ENCODE results near the gene COL7A1. TPM values are rescaled to one million over a fixed set of nuclear protein-coding genes. Genes with fewer than 3 reads are reported as not detected.

COL7A1 gene
- total RNA-seq, 1 donor from 2014 or later, result 28.7 TPM

- H3K9me3 ChIP-seq (ENCODE audit: insufficient read depth, low read depth, low read length), result no peaks in the 10 kb centered on the region
- Mint-ChIP-seq H3K4me3 (ENCODE audit: unreplicated experiment) (peak overlapping the region; percentile 30), H3K27me3 (ENCODE audit: low read depth, unreplicated experiment) (no peaks in the 10 kb centered on the region), H3K27ac (ENCODE audit: unreplicated experiment) (peak overlapping the region; percentile 89), H3K9me3 (ENCODE audit: unreplicated experiment) (peaks cover 2% of the 10 kb centered on the region), H3K4me1 (ENCODE audit: low read depth, unreplicated experiment) (peaks cover 48% of the 10 kb centered on the region), H3K36me3 (ENCODE audit: low read depth, unreplicated experiment) (peaks cover 20% of the 10 kb centered on the region)
- H3K36me3 ChIP-seq (ENCODE audit: insufficient read depth, low read length), result peaks cover 22% of the 10 kb centered on the region
- DNase-seq (ENCODE audit: low read depth), result no peak
- H3K27me3 ChIP-seq (ENCODE audit: insufficient read depth, low read length), result no peaks in the 10 kb centered on the region
- H3K4me2 ChIP-seq (ENCODE audit: low read length), result no peak overlapping the region
- H3K4me1 ChIP-seq (ENCODE audit: insufficient read depth, low read length), result peaks cover 75% of the 10 kb centered on the region
- no peak for TF ChIP-seq EZH2 (IDR thresholded peaks at IDR 0.05; ENCODE audit: insufficient read depth, low read length)
- no peak for TF ChIP-seq CTCF (IDR thresholded peaks at IDR 0.05; ENCODE audit: insufficient read depth, low read depth, low read length)
- H3K4me3 ChIP-seq (ENCODE audit: insufficient read depth, low read depth, low read length), result no peak overlapping the region
- peak overlapping the region; percentile 86 for H3K9ac ChIP-seq (ENCODE audit: low read length)
- H2AFZ ChIP-seq (ENCODE audit: low read depth, low read length), result no peak overlapping the region
- FAIRE-seq, result no peak
- H3K79me2 ChIP-seq (ENCODE audit: insufficient read depth, low read length), result peaks cover 38% of the 10 kb centered on the region
- peaks cover 14% of the 10 kb centered on the region for H4K20me1 ChIP-seq (ENCODE audit: insufficient read depth, low read length)
- H3K27ac ChIP-seq (ENCODE audit: low read depth, low read length), result peak overlapping the region; percentile 92
Observed at GRCh38 chr3:48596676-48597407, 1.7 kb upstream of the COL7A1 start.

GRCh38 chr3:48596157-48596556 lies 1.0 kb upstream of the COL7A1 start:
- no peaks in the 10 kb centered on the region for H3K27me3 ChIP-seq (ENCODE audit: insufficient read depth, low read length)
- Mint-ChIP-seq H3K4me1 (ENCODE audit: low read depth, unreplicated experiment) (peaks cover 48% of the 10 kb centered on the region), H3K9me3 (ENCODE audit: unreplicated experiment) (peaks cover 2% of the 10 kb centered on the region), H3K27ac (ENCODE audit: unreplicated experiment) (peak overlapping the region; percentile 89), H3K27me3 (ENCODE audit: low read depth, unreplicated experiment) (no peaks in the 10 kb centered on the region), H3K36me3 (ENCODE audit: low read depth, unreplicated experiment) (peaks cover 22% of the 10 kb centered on the region), H3K4me3 (ENCODE audit: unreplicated experiment) (peak overlapping the region; percentile 9)
- DNase-seq (ENCODE audit: low read depth) (no peak), FAIRE-seq (no peak)
- H3K36me3 ChIP-seq (ENCODE audit: insufficient read depth, low read length), result peaks cover 16% of the 10 kb centered on the region
- H4K20me1 ChIP-seq (ENCODE audit: insufficient read depth, low read length), result peaks cover 19% of the 10 kb centered on the region
- H3K4me2 ChIP-seq (ENCODE audit: low read length), result peak overlapping the region; percentile 89
- TF ChIP-seq CTCF (IDR thresholded peaks at IDR 0.05; ENCODE audit: insufficient read depth, low read depth, low read length) (no peak), EZH2 (IDR thresholded peaks at IDR 0.05; ENCODE audit: insufficient read depth, low read length) (no peak)
- H2AFZ ChIP-seq (ENCODE audit: low read depth, low read length), result no peak overlapping the region
- peak overlapping the region; percentile 86 for H3K9ac ChIP-seq (ENCODE audit: low read length)
- peaks cover 42% of the 10 kb centered on the region for H3K79me2 ChIP-seq (ENCODE audit: insufficient read depth, low read length)
- H3K4me1 ChIP-seq (ENCODE audit: insufficient read depth, low read length), result peaks cover 75% of the 10 kb centered on the region
- H3K9me3 ChIP-seq (ENCODE audit: insufficient read depth, low read depth, low read length), result no peaks in the 10 kb centered on the region
- H3K27ac ChIP-seq (ENCODE audit: low read depth, low read length), result peak overlapping the region; percentile 92
- no peak overlapping the region for H3K4me3 ChIP-seq (ENCODE audit: insufficient read depth, low read depth, low read length)
